T-helper 1 cell (primary cell): ENCODE data around the gene ZBTB49.

Experiments
- DNase-seq, 5 donors: peaks; one replicate each; pipeline ENCODE4 v3.0.0-alpha.2; 2012 to 2020

The ZBTB49 gene

DNA sequence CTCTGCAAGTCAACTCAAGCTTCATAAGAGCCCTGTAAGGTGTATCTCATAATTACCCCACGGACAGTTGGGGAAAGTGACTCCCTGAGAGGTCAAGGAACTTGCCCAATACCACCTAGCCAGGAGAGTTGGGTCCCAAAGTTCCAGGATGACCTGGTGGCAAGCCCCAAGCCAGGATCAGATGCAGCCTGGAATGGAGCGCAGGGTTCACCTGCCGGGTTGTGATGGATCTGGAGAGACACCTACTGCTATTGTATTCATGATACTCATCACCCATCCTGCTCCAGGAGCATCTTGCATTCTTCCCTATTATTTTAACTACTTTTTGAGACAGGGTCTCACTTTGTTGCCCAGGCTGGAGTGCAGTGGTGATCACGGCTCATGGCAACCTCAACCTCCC lies 36.1 kb downstream of the ZBTB49 start:
- DNase-seq, result no peak

- no peak for DNase-seq
These were observed 37.6 kb downstream of the ZBTB49 start for GRCh38 chr4:4327652-4328121.

GRCh38 chr4:4328206-4328605 lies 38.2 kb downstream of the ZBTB49 start:
- DNase-seq, result no peak

DNA sequence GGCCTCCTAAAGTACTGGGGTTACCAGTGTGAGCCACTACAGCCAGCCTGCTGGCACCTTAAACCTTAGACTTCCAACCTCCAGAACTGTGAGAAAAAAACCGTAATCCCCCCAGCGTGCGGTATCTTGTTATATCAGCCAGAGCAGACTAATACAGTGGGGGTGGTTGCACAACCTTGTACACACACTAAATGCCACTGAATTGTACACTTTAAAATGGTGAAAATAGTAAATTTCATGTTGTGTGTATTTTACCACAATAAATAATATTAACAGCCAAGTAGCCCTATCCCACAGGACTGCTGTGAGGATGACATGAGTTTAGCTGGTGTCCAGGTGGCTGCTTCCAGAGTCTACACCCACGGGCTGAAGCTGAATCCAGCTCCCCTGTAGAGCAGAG lies 38.8 kb downstream of the ZBTB49 start:
- DNase-seq, result no peak

DNA sequence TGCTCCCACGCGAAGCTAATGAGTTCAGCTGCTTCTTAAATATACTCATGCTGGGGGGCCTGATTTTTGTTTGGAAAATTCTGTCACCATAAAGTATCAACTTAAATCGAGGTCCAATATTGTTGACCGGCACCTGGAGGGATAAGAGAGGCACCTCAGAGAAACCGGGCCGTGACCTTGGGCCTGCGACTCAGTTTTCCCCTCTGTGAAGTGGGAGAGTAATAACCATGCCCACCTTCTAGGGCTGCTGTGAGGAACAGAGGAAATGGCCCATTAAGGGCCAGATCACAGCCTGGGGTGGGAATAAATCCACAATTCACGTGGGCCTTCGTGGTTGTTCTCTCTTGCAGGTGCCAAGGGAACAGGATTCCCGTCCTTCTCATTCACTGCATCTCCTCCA lies 39.4 kb downstream of the ZBTB49 start:
- DNase-seq, result no peak

DNA sequence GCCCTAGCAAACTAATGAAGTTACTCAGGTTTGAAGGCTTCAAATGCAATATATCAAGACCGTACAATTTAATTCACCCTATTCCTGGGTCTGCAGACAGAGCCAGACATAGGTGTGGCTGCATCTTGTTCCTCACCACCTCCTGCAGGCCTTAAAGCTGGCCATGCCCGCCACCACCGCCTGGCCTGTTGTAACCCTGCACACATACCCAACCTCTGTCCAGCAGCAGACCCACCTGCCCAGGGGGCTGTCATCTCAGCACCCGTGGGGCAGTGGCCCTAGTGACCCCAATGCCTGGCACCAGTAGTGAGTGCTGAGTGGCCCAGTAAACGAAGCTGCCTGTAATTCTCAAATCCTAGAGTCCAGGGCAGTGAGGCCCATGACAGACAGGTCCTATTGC lies 40.7 kb downstream of the ZBTB49 start:
- DNase-seq, result no peak

DNA sequence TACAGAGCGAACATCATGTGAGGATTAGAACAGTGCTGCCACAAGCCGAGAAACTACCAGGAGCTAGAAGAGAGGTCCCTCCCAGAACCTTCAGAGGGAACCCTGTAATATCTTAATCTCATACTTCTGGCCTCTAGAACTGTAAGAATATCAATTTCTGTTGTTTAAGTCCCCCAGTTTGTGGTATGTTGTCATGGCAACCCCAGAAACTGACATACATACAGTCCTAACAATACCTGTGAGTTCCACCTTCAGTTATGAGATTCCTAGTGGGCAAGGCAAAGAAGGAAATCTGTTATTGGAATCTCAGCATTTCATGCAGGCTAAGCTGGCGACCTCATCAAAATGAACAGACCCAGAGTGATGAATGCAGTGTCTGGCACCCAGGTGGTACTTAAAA lies 42.5 kb downstream of the ZBTB49 start:
- DNase-seq, result no peak

GRCh38 chr4:4333265-4333706 lies 43.2 kb downstream of the ZBTB49 start:
- no peak for DNase-seq

GRCh38 chr4:4334798-4335520 lies 44.9 kb downstream of the ZBTB49 start:
- DNase-seq, result peak; percentile 55 to 68 (median 67)

GRCh38 chr4:4338210-4339001 lies 48.4 kb downstream of the ZBTB49 start:
- DNase-seq, result no peak

- DNase-seq, result no peak
These were observed 49.5 kb downstream of the ZBTB49 start for GRCh38 chr4:4339504-4340085.

DNA sequence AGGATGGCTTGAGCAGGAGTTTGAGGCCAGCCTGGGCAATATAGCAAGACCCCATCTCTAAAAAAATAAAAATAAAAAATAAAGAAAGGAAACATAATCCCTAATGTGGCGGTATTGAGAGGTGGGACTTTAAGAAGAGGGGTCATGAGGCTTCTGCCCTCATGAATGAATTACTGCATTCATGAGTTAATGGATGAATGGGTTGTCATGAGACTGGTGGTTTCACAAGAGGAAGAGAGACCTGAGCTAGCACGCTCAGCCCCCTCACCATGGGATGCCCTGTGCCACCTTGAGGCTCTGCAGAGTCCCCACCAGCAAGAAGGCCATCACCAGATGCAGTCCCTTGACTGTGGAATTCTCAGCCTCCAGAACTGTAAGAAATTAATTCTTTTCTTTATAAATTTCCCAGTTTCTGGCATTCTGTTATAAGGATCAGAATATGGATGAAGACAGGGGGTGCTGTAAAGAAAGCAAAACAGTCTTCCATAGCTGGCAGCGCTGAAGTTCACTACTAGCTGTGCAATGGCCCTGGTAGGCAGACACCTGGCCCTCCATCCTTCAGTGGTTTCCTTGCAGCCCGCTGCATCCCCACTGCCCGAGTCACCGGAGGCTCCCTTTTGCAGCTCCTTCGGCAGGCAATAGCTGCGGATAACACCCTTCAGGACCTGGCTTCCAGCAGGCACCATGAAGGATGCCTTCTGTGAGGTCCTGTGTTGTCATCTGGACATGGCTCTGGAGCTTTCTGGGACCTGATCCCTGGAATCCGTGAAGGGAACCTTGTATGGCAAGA lies 52.0 kb downstream of the ZBTB49 start:
- no peak for DNase-seq

DNA sequence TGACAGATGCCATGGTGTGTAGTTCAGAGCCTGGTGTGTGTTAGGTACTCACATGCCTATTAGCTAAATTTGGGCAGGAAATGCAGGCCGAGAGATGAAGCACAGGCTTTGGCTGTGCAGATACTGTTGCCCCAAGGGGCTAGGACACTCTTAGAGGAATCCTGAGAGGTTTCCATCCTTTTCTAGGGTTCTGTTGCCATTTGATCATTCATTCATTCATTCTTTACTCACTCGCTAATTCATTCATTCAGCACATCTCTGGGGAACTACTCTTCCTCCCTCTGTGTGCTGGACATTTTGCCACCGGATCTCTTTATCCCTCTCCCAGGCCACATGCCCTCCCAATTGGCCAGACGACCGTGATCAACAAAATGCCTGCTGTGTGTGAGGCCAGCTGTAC lies 53.0 kb downstream of the ZBTB49 start:
- DNase-seq, result no peak

DNA sequence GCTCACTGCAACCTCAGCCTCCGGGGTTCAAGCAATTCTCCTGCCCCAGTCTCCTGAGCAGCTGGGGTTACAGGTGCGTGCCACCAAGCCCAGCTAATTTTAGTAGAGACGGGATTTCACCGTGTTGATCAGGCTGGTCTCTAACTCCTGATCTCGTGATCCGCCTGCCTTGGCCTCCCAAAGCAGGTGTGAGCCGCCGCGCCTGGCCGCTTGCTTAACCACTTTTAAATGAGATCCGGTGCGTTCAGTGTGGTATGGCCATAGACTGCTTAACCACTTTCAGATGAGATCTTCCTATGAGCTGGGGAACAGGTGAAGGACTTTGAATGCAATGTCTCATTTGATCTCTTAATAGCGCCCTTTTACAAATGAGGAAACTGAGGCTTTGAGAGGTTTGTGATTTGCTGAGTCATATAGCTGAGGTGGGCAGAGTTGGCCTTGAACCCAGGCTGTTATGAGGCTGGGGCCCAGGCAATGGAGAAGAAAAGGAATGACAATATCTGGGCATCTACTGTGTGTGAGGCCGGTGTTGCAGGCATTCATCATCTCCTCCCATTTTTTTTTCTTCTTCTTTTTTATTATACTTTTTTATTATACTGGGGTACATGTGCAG lies 55.0 kb downstream of the ZBTB49 start:
- DNase-seq, result no peak

- DNase-seq, result no peak
These were observed 57.5 kb downstream of the ZBTB49 start for GRCh38 chr4:4347585-4347984.

DNA sequence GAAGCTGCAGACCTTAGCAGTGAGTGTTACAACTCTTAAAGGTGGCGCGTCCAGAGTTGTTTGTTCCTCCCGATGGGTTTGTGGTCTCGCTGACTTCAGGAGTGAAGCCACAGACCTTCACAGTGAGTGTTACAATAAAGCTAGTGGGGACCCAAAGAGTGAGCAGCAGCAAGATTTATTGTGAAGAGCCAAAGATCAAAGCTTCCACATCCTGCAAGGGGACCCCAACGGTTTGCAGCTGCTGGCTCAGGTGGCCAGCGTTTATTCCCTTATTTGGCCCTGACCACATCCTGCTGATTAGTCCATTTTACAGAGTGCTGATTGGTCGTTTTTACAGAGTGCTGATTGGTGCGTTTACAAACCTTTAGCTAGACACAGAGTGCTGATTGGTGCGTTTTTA lies 58.5 kb downstream of the ZBTB49 start:
- peak in 3 of 5 donors; percentile 2 to 50 (median 3) for DNase-seq

GRCh38 chr4:4349867-4350266 lies 59.8 kb downstream of the ZBTB49 start:
- no peak for DNase-seq

GRCh38 chr4:4350909-4351308 lies 60.9 kb downstream of the ZBTB49 start:
- no peak for DNase-seq

- DNase-seq, result no peak
These were observed 65.3 kb downstream of the ZBTB49 start for GRCh38 chr4:4355302-4355701.

GRCh38 chr4:4356106-4357041 lies 66.3 kb downstream of the ZBTB49 start:
- DNase-seq, result no peak
